ENCODE results near the gene KIF26B. TPM values are rescaled to one million over a fixed set of nuclear protein-coding genes. Genes with fewer than 3 reads are reported as not detected.
"Not testable (repeated sequence)": the region's sequence is repeated elsewhere in the genome, so short reads cannot be mapped to it uniquely, and the experiment has no call there.

Gene KIF26B
- total RNA-seq, 2 donors from 2014 or later: not detected

- Mint-ChIP-seq H3K27me3 (peaks cover 10% of the 10 kb centered on the region), H3K36me3 (ENCODE audit: low read depth) (no peaks in the 10 kb centered on the region), H3K27ac (no peak overlapping the region), H3K4me1 (no peaks in the 10 kb centered on the region), H3K4me3 (no peak overlapping the region), H3K9me3 (no peaks in the 10 kb centered on the region)
- no peak for ATAC-seq (replicated peaks)
These were observed 30.1 kb upstream of the KIF26B start for GRCh38 chr1:245124644-245125043.

- Mint-ChIP-seq H3K27me3 (peaks cover 18% of the 10 kb centered on the region), H3K4me1 (no peaks in the 10 kb centered on the region), H3K9me3 (no peaks in the 10 kb centered on the region), H3K36me3 (ENCODE audit: low read depth) (no peaks in the 10 kb centered on the region), H3K4me3 (no peak overlapping the region), H3K27ac (no peak overlapping the region)
- ATAC-seq (replicated peaks): no peak
These were observed 28.3 kb upstream of the KIF26B start for GRCh38 chr1:245126530-245126929.

GRCh38 chr1:245128381-245129101 is 26.2 kb upstream of the KIF26B start:
- peaks cover 22% of the 10 kb centered on the region for H3K27me3 Mint-ChIP-seq
- no peak for ATAC-seq (replicated peaks)
- H3K9me3 Mint-ChIP-seq: no peaks in the 10 kb centered on the region

GRCh38 chr1:245129319-245130240 is 25.2 kb upstream of the KIF26B start:
- no peak overlapping the region for H3K4me3 Mint-ChIP-seq
- no peak for ATAC-seq (replicated peaks)
- no peak overlapping the region for H3K27ac Mint-ChIP-seq
- no peaks in the 10 kb centered on the region for H3K9me3 Mint-ChIP-seq
- H3K36me3 Mint-ChIP-seq (ENCODE audit: low read depth): no peaks in the 10 kb centered on the region
- H3K27me3 Mint-ChIP-seq: peaks cover 22% of the 10 kb centered on the region
- H3K4me1 Mint-ChIP-seq: no peaks in the 10 kb centered on the region

More at GRCh38 chr1:245128381-245129101, 26.2 kb upstream of the KIF26B start:
- Mint-ChIP-seq H3K4me1 (no peaks in the 10 kb centered on the region), H3K4me3 (no peak overlapping the region), H3K36me3 (ENCODE audit: low read depth) (no peaks in the 10 kb centered on the region), H3K27ac (no peak overlapping the region)

- not testable (repeated sequence) for H3K4me3 Mint-ChIP-seq; ATAC-seq (replicated peaks); H3K36me3 Mint-ChIP-seq (ENCODE audit: low read depth); H3K27ac Mint-ChIP-seq; H3K4me1 Mint-ChIP-seq; H3K9me3 Mint-ChIP-seq
- peaks cover 25% of the 10 kb centered on the region for H3K27me3 Mint-ChIP-seq
These were observed 24.3 kb upstream of the KIF26B start for GRCh38 chr1:245130281-245131025.

GRCh38 chr1:245131026-245131393 is 23.8 kb upstream of the KIF26B start:
- no peaks in the 10 kb centered on the region for H3K4me1 Mint-ChIP-seq
- no peak for ATAC-seq (replicated peaks)
- H3K36me3 Mint-ChIP-seq (ENCODE audit: low read depth): no peaks in the 10 kb centered on the region
- H3K27ac Mint-ChIP-seq: no peak overlapping the region
- peaks cover 27% of the 10 kb centered on the region for H3K27me3 Mint-ChIP-seq
- H3K4me3 Mint-ChIP-seq: no peak overlapping the region
- H3K9me3 Mint-ChIP-seq: peaks cover 5% of the 10 kb centered on the region

- no peaks in the 10 kb centered on the region for H3K4me1 Mint-ChIP-seq
- H3K9me3 Mint-ChIP-seq: peaks cover 5% of the 10 kb centered on the region
- H3K27ac Mint-ChIP-seq: no peak overlapping the region
- no peak for ATAC-seq (replicated peaks)
- no peaks in the 10 kb centered on the region for H3K36me3 Mint-ChIP-seq (ENCODE audit: low read depth)
- H3K27me3 Mint-ChIP-seq: peaks cover 32% of the 10 kb centered on the region
- H3K4me3 Mint-ChIP-seq: no peak overlapping the region
These were observed 22.0 kb upstream of the KIF26B start for GRCh38 chr1:245132771-245133170.

- no peak for ATAC-seq (replicated peaks)
- Mint-ChIP-seq H3K36me3 (ENCODE audit: low read depth) (no peaks in the 10 kb centered on the region), H3K9me3 (peaks cover 5% of the 10 kb centered on the region), H3K27ac (no peak overlapping the region), H3K27me3 (peaks cover 26% of the 10 kb centered on the region), H3K4me1 (no peaks in the 10 kb centered on the region), H3K4me3 (no peak overlapping the region)
These were observed 20.6 kb upstream of the KIF26B start for GRCh38 chr1:245133995-245134715.

GRCh38 chr1:245142171-245142798 is 12.5 kb upstream of the KIF26B start:
- H3K4me1 Mint-ChIP-seq: no peaks in the 10 kb centered on the region
- no peaks in the 10 kb centered on the region for H3K36me3 Mint-ChIP-seq (ENCODE audit: low read depth)
- H3K4me3 Mint-ChIP-seq: no peak overlapping the region
- H3K27me3 Mint-ChIP-seq: peaks cover 13% of the 10 kb centered on the region
- no peak overlapping the region for H3K27ac Mint-ChIP-seq
- H3K9me3 Mint-ChIP-seq: no peaks in the 10 kb centered on the region
- no peak for ATAC-seq (replicated peaks)

GRCh38 chr1:245142976-245143375 is 11.8 kb upstream of the KIF26B start:
- Mint-ChIP-seq H3K27me3 (peaks cover 12% of the 10 kb centered on the region), H3K27ac (no peak overlapping the region), H3K4me3 (no peak overlapping the region), H3K4me1 (no peaks in the 10 kb centered on the region), H3K36me3 (ENCODE audit: low read depth) (no peaks in the 10 kb centered on the region), H3K9me3 (no peaks in the 10 kb centered on the region)
- no peak for ATAC-seq (replicated peaks)

GRCh38 chr1:245143849-245144248 is 10.9 kb upstream of the KIF26B start:
- ATAC-seq (replicated peaks): no peak
- Mint-ChIP-seq H3K27ac (no peak overlapping the region), H3K9me3 (no peaks in the 10 kb centered on the region), H3K4me3 (no peak overlapping the region), H3K36me3 (ENCODE audit: low read depth) (no peaks in the 10 kb centered on the region), H3K4me1 (no peaks in the 10 kb centered on the region), H3K27me3 (peaks cover 18% of the 10 kb centered on the region)

- no peaks in the 10 kb centered on the region for H3K36me3 Mint-ChIP-seq (ENCODE audit: low read depth)
- H3K9me3 Mint-ChIP-seq: no peaks in the 10 kb centered on the region
- no peaks in the 10 kb centered on the region for H3K4me1 Mint-ChIP-seq
- H3K4me3 Mint-ChIP-seq: no peak overlapping the region
- ATAC-seq (replicated peaks): no peak
- no peak overlapping the region for H3K27ac Mint-ChIP-seq
- H3K27me3 Mint-ChIP-seq: peaks cover 37% of the 10 kb centered on the region
These were observed 6.7 kb upstream of the KIF26B start for GRCh38 chr1:245148069-245148468.

GRCh38 chr1:245148861-245149260 is 5.9 kb upstream of the KIF26B start:
- peaks cover 33% of the 10 kb centered on the region for H3K27me3 Mint-ChIP-seq
- no peaks in the 10 kb centered on the region for H3K36me3 Mint-ChIP-seq (ENCODE audit: low read depth)
- H3K9me3 Mint-ChIP-seq: no peaks in the 10 kb centered on the region
- H3K4me1 Mint-ChIP-seq: no peaks in the 10 kb centered on the region
- no peak for ATAC-seq (replicated peaks)
- no peak overlapping the region for H3K27ac Mint-ChIP-seq
- no peak overlapping the region for H3K4me3 Mint-ChIP-seq

Measured in activated T-helper 17 cell treated with anti-CD3 and anti-CD28 coated beads, Interleukin-2, amount 50 U/mL, for 72 hours (primary cell).